H9 (cell line): Measurements from ENCODE around the gene LDLRAD4. TPM values are rescaled to one million over a fixed set of nuclear protein-coding genes. Genes with fewer than 3 reads are reported as not detected.

Experiments
- DNase-seq: peaks from one replicate; pipeline ENCODE4 v3.0.0-alpha.2; 2017
- H2AFZ ChIP-seq: one replicate; pipeline ENCODE4 v1.6.1; 2013; ENCODE audit warnings: mild to moderate bottlenecking, low read length, control low read depth, moderate library complexity
- H2AK5ac ChIP-seq: 2 replicates; pipeline ENCODE4 v1.6.1; 2013; ENCODE audit warnings: low read length, control low read depth, mixed read lengths; ENCODE audit not compliant: insufficient read length
- H2BK120ac ChIP-seq: one replicate; pipeline ENCODE4 v1.6.1; 2013; ENCODE audit warnings: low read depth, mild to moderate bottlenecking, low read length, control low read depth, inconsistent platforms; ENCODE audit not compliant: poor library complexity, severe bottlenecking
- H2BK12ac ChIP-seq: 2 replicates; pipeline ENCODE4 v1.6.1; 2013; ENCODE audit warnings: low read length, control low read depth, mixed read lengths, low read depth; ENCODE audit not compliant: insufficient read length
- H2BK15ac ChIP-seq: 2 replicates; pipeline ENCODE4 v1.6.1; 2013; ENCODE audit warnings: low read depth, low read length, control low read depth
- H2BK20ac ChIP-seq: one replicate; pipeline ENCODE4 v1.6.1; 2013; ENCODE audit warnings: low read depth, mild to moderate bottlenecking, low read length, control low read depth, inconsistent platforms; ENCODE audit not compliant: poor library complexity, severe bottlenecking
- H2BK5ac ChIP-seq: 2 replicates; pipeline ENCODE4 v1.6.1; 2013; ENCODE audit warnings: low read length, control low read depth, mixed read lengths; ENCODE audit not compliant: insufficient read length
- H3K14ac ChIP-seq: 2 replicates; pipeline ENCODE4 v1.6.1; 2013; ENCODE audit warnings: low read length, control low read depth; ENCODE audit not compliant: insufficient read depth
- H3K18ac ChIP-seq: 2 replicates; pipeline ENCODE4 v1.6.1; 2013; ENCODE audit warnings: low read depth, mild to moderate bottlenecking, mixed read lengths, low read length, control low read depth; ENCODE audit not compliant: insufficient read length
- H3K23ac ChIP-seq: 2 replicates; pipeline ENCODE4 v1.6.1; 2013; ENCODE audit warnings: low read length, control low read depth, mixed read lengths, low read depth; ENCODE audit not compliant: insufficient read length
- H3K23me2 ChIP-seq: 2 replicates; pipeline ENCODE4 v1.6.1; 2013; ENCODE audit warnings: low read depth, mild to moderate bottlenecking, mixed read lengths, low read length, control low read depth; ENCODE audit not compliant: insufficient read length, poor library complexity, severe bottlenecking
- H3K27ac ChIP-seq: 2 replicates; pipeline ENCODE4 v1.5.1; 2013; ENCODE audit warnings: low read length, control low read depth, mixed read lengths, low read depth; ENCODE audit not compliant: insufficient read length
- H3K27me3 ChIP-seq: 2 replicates; pipeline ENCODE4 v1.6.1; 2013; ENCODE audit warnings: low read length, control low read depth, inconsistent platforms; ENCODE audit not compliant: insufficient read depth
- H3K4ac ChIP-seq: 2 replicates; pipeline ENCODE4 v1.6.1; 2013; ENCODE audit warnings: low read depth, mild to moderate bottlenecking, control low read depth, inconsistent platforms, low read length, moderate library complexity
- H3K4me1 ChIP-seq: 2 replicates; pipeline ENCODE4 v1.6.1; 2013; ENCODE audit warnings: low read length, control low read depth, inconsistent platforms; ENCODE audit not compliant: insufficient read depth
- H3K4me2 ChIP-seq: 2 replicates; pipeline ENCODE4 v1.6.1; 2013; ENCODE audit warnings: low read length, control low read depth, mixed read lengths; ENCODE audit not compliant: insufficient read length, insufficient read depth
- H3K56ac ChIP-seq: 2 replicates; pipeline ENCODE4 v1.6.1; 2013; ENCODE audit warnings: low read depth, mild to moderate bottlenecking, mixed read lengths, low read length, control low read depth; ENCODE audit not compliant: insufficient read length
- H3K79me1 ChIP-seq: 2 replicates; pipeline ENCODE4 v1.6.1; 2013; ENCODE audit warnings: low read depth, mild to moderate bottlenecking, moderate library complexity, low read length, control low read depth, inconsistent platforms; ENCODE audit not compliant: insufficient read depth, poor library complexity, severe bottlenecking
- H3K79me2 ChIP-seq: 2 replicates; pipeline ENCODE4 v1.6.1; 2013; ENCODE audit warnings: low read length, control low read depth, inconsistent platforms; ENCODE audit not compliant: insufficient read depth
- H3K9ac ChIP-seq: 2 replicates; pipeline ENCODE4 v1.6.1; 2013; ENCODE audit warnings: low read length, control low read depth, mixed read lengths; ENCODE audit not compliant: insufficient read length; ENCODE audit errors: extremely low read depth
- H3K9me3 ChIP-seq: one replicate; pipeline ENCODE4 v1.6.1; 2013; ENCODE audit warnings: low read depth, low read length, inconsistent platforms; ENCODE audit not compliant: control insufficient read depth
- H3T11ph ChIP-seq: one replicate; pipeline ENCODE4 v1.6.1; 2013; ENCODE audit warnings: mild to moderate bottlenecking, low read length, control low read depth, inconsistent platforms
- H4K20me1 ChIP-seq: one replicate; pipeline ENCODE4 v1.6.1; 2013; ENCODE audit not compliant: control insufficient read depth, insufficient read length, insufficient read depth
- H4K5ac ChIP-seq: 2 replicates; pipeline ENCODE4 v1.6.1; 2013; ENCODE audit warnings: low read depth, mild to moderate bottlenecking, mixed read lengths, low read length, control low read depth; ENCODE audit not compliant: insufficient read length
- H4K8ac ChIP-seq: replicated peaks from 2 replicates; pipeline ENCODE4 v1.6.1; 2013; ENCODE audit warnings: low read length, control low read depth, mixed read lengths, low read depth; ENCODE audit not compliant: insufficient read length
- H4K91ac ChIP-seq: 2 replicates; pipeline ENCODE4 v1.6.1; 2013; ENCODE audit warnings: low read depth, mild to moderate bottlenecking, moderate library complexity, mixed read lengths, low read length, control low read depth; ENCODE audit not compliant: insufficient read length
- H3K27ac Mint-ChIP-seq, 3 experiments: 2 replicates in 2 of 3; 3 replicates in 1 of 3; pipeline ENCODE4 v1.8.0; 2020 to 2021; ENCODE audit warnings: mixed read lengths in 3 of 3, mild to moderate bottlenecking in 1 of 3, moderate library complexity in 1 of 3
- H3K27me3 Mint-ChIP-seq: 2 replicates; pipeline ENCODE4 v1.8.0; 2021; ENCODE audit warnings: low read depth, mild to moderate bottlenecking, moderate library complexity, mixed read lengths
- H3K36me3 Mint-ChIP-seq, 3 experiments: 2 replicates in 2 of 3; 3 replicates in 1 of 3; pipeline ENCODE4 v1.8.0; 2020 to 2021; ENCODE audit warnings: low read depth in 3 of 3, mixed read lengths in 3 of 3; ENCODE audit not compliant: insufficient read depth in 1 of 3
- H3K4me1 Mint-ChIP-seq, 2 experiments: 2 replicates each; pipeline ENCODE4 v1.8.0; 2020; ENCODE audit warnings: mixed read lengths in 2 of 2
- H3K4me3 Mint-ChIP-seq, 2 experiments: 2 replicates in 1 of 2; 3 replicates in 1 of 2; pipeline ENCODE4 v1.8.0; 2020 to 2021; ENCODE audit warnings: mild to moderate bottlenecking in 2 of 2, mixed read lengths in 2 of 2, moderate library complexity in 1 of 2
- H3K9me3 Mint-ChIP-seq, 2 experiments: 2 replicates in 1 of 2; 3 replicates in 1 of 2; pipeline ENCODE4 v1.8.0; 2020; ENCODE audit warnings: mild to moderate bottlenecking in 2 of 2, mixed read lengths in 2 of 2, moderate library complexity in 1 of 2
- CTCF ChIP-seq: fragments of 200-600 bp; sonication (generic); conservative IDR thresholded peaks from 3 replicates; pipeline ENCODE4 v1.8.0; 2021; ENCODE audit warnings: antibody characterized with exemption, mild to moderate bottlenecking
- WGBS: extraction: QIAGEN DNeasy Blood & Tissue Kit; methylation state at CpG from one replicate; pipeline ENCODE4 v1.1.7; 2013; ENCODE audit warnings: missing lambda C conversion rate, low lambda C conversion rate, mixed read lengths; ENCODE audit not compliant: insufficient read length; ENCODE audit errors: extremely low coverage; 5-methylcytosine and 5-hydroxymethylcytosine counted together
- total RNA-seq: library from RNA; stranded (reverse); gene quantifications from 2 replicates; pipeline ENCODE4 v1.2.1, GENCODE V29; 2021

Gene LDLRAD4
- total RNA-seq, 1 experiment from 2014 or later = 3.9 TPM

- DNase-seq = no peak
- Histone ChIP-seq H2BK15ac (no peak overlapping the region), H4K20me1 (no peaks in the 10 kb centered on the region), H2AFZ (no peak overlapping the region), H2BK20ac (no peak overlapping the region), H2BK120ac (no peak overlapping the region), H2BK5ac (no peak overlapping the region), H2BK12ac (no peak overlapping the region), H3K27me3 (no peaks in the 10 kb centered on the region), H3K4me2 (no peak overlapping the region), H3K56ac (no peak overlapping the region), H3K4me1 (no peaks in the 10 kb centered on the region), H3K23ac (no peak overlapping the region), H3K9ac (no peak overlapping the region), H3T11ph (no peak overlapping the region), H3K79me2 (no peaks in the 10 kb centered on the region), H3K4ac (no peak overlapping the region), H4K8ac (no peak overlapping the region), H3K27ac (no peak overlapping the region), H3K9me3 (no peaks in the 10 kb centered on the region), H3K18ac (no peak overlapping the region), H2AK5ac (no peak overlapping the region), H3K79me1 (no peaks in the 10 kb centered on the region), H3K23me2 (no peaks in the 10 kb centered on the region), H4K5ac (no peak overlapping the region), H3K14ac (no peak overlapping the region), H4K91ac (no peak overlapping the region)
- no peak overlapping the region for H3K4me3 Mint-ChIP-seq
- no peaks in the 10 kb centered on the region; the same call in none of the 2 replicates for H3K27me3 Mint-ChIP-seq
- H3K9me3 Mint-ChIP-seq = no peaks in the 10 kb centered on the region; a peak in 1 of 5 replicates
- H3K27ac Mint-ChIP-seq = no peak overlapping the region
- TF ChIP-seq CTCF = no peak
- H3K36me3 Mint-ChIP-seq = no peaks in the 10 kb centered on the region
- no peaks in the 10 kb centered on the region for H3K4me1 Mint-ChIP-seq
- no CpG with 5 or more reads among the region's 7 CpGs for WGBS
These were observed 72.3 kb downstream of the LDLRAD4 start for GRCh38 chr18:13290856-13291271.
